Heart left ventricle (tissue), 16 donors: ENCODE results near the gene EPB41L2. TPM values are rescaled to one million over a fixed set of nuclear protein-coding genes. Genes with fewer than 3 reads are reported as not detected.
"Not testable (repeated sequence)": the region's sequence is repeated elsewhere in the genome, so short reads cannot be mapped to it uniquely, and the experiment has no call there.

Experiments used
- ATAC-seq, 4 donors: fragments of 200-7000 bp; cut with Tn5 transposase; one replicate each; pipeline ENCODE4 v1.9.1; 2020 to 2022; ENCODE audit warnings: moderate library complexity in 4 of 4, mild to moderate bottlenecking in 3 of 4, moderate number of reproducible peaks in 1 of 4
- DNase-seq, 5 donors: peaks; one replicate each; pipeline ENCODE4 v3.0.0-alpha.2; 2020
- H3K27ac ChIP-seq, 12 donors: fragments of 200-600 bp; sonication (generic) in 4 of 12; one replicate each; pipeline versions ENCODE4 v1.5.0 to v1.8.0; 2016 to 2022; ENCODE audit warnings: mild to moderate bottlenecking in 2 of 12
- H3K27me3 ChIP-seq, 9 donors: fragments of 200-600 bp; sonication (generic) in 2 of 9; one replicate each; pipeline versions ENCODE4 v1.5.1 to v1.8.0; 2016 to 2022; ENCODE audit warnings: mild to moderate bottlenecking in 3 of 9
- H3K36me3 ChIP-seq, 9 donors: fragments of 200-600 bp; sonication (generic) in 2 of 9; one replicate each; pipeline versions ENCODE4 v1.5.0 to v1.8.0; 2018 to 2022; ENCODE audit warnings: mild to moderate bottlenecking in 2 of 9
- H3K4me1 ChIP-seq, 12 donors: fragments of 200-600 bp; sonication (generic) in 4 of 12; one replicate each; pipeline versions ENCODE4 v1.5.0 to v1.8.0; 2016 to 2022; ENCODE audit warnings: mild to moderate bottlenecking in 3 of 12
- H3K4me3 ChIP-seq, 12 donors: fragments of 200-600 bp; sonication (generic) in 4 of 12; one replicate each; pipeline versions ENCODE4 v1.5.0 to v1.8.0; 2017 to 2022; ENCODE audit warnings: mild to moderate bottlenecking in 9 of 12, moderate library complexity in 4 of 12
- H3K9me3 ChIP-seq, 12 donors: fragments of 200-600 bp; sonication (generic) in 4 of 12; one replicate each; pipeline versions ENCODE4 v1.5.0 to v1.8.0; 2016 to 2022; ENCODE audit warnings: mild to moderate bottlenecking in 1 of 12
- POLR2A ChIP-seq, 2 donors: fragments of 450-650 bp; IDR thresholded peaks; one replicate each; pipeline ENCODE4 v1.6.1; 2017; ENCODE audit warnings: antibody characterized with exemption in 2 of 2, mild to moderate bottlenecking in 2 of 2, moderate library complexity in 2 of 2
- WGBS, 4 donors: extraction: QIAGEN DNeasy Blood & Tissue Kit in 2 of 4; methylation state at CpG; one replicate each; pipeline versions ENCODE4 v1.1.5 to v1.1.7; 2013 to 2018; 5-methylcytosine and 5-hydroxymethylcytosine counted together
- intact Hi-C, 10 donors: fragments of 100-400 bp; cut with DNase I; formaldehyde crosslinking; loops; one replicate each; pipeline versions ENCODE4 v1.11.1 to v1.14.2; 2022
- polyA plus RNA-seq, 2 donors: library from polyadenylated mRNA; stranded (reverse); fragments of 200-250 nt; gene quantifications; one replicate each; pipeline ENCODE4 v1.2.3, GENCODE V29; 2013
- total RNA-seq, 9 donors: library from RNA; depleted of rRNA in 2 of 9; stranded (reverse); fragments of >200 nt in 2 of 9; fragmentation: NEBNext Ultra II Directional in 3 of 9; extraction: Animal tissue kit (Norgen Biotek cat#: 25700) in 3 of 9; gene quantifications; one replicate each; pipeline versions ENCODE4 v1.1.0 to v1.2.4, GENCODE V29; 2016 to 2023
- TF ChIP-seq, protein P1 (sequence below), 12 donors: fragments of 200-600 bp; sonication (generic) in 4 of 12; IDR thresholded peaks; one replicate each; pipeline versions ENCODE4 v1.5.0 to v1.8.0; 2018 to 2022; ENCODE audit warnings: antibody characterized with exemption in 12 of 12, mild to moderate bottlenecking in 5 of 12
- donor health status: ischemic (EF 13 %, LVEDD 7.1; RV severe dilation, severe dysfunction).
- donor health status: healthy with polysubstance abuse.
- donor health status: DM: no; HTN: yes; CAD: no.
- donor health status: DM: no; HTN: no; CAD: no.
- donor health status: ischemic (EF 25% LVEDD 6.9; RV normal size, moderate dysfunction).
- donor health status: ischemic (EF 25% LVEDD 5.7; RV mildly dilated, moderate dysfunction).
- donor health status: healthy.
- donor health status: DM: yes; HTN: yes; CAD: no.
- donor health status: ischemic (EF 35%, LVEDD 5.7; RV mildly dilated, moderate dysfunction).
- donor health status: nonischemic (EF 11% LVEDD 7.7; RV severe dilation, severe dysfunction).
- donor health status: DM: yes; HTN: yes; CAD: no.
- donor health status: PGD.
- donor health status: ischemic (EF 29% LVEDD 5.4; RV normal size, mild dysfunction).
- donor health status: nonischemic (EF 23%, LVEDD 6.1; RV moderate dilation, normal function).

EPB41L2 gene
- total and polyA plus RNA-seq, 11 donors, result 21.3 to 115 (median 51.9) TPM

- Histone ChIP-seq H3K27ac (no peak overlapping the region), H3K9me3 (peaks cover 0 to 13% (median 1%) of the 10 kb centered on the region in 12 donors), H3K36me3 (no peaks in the 10 kb centered on the region), H3K4me1 (no peaks in the 10 kb centered on the region), H3K27me3 (no peaks in the 10 kb centered on the region), H3K4me3 (no peak overlapping the region)
- TF ChIP-seq, protein P1, sequence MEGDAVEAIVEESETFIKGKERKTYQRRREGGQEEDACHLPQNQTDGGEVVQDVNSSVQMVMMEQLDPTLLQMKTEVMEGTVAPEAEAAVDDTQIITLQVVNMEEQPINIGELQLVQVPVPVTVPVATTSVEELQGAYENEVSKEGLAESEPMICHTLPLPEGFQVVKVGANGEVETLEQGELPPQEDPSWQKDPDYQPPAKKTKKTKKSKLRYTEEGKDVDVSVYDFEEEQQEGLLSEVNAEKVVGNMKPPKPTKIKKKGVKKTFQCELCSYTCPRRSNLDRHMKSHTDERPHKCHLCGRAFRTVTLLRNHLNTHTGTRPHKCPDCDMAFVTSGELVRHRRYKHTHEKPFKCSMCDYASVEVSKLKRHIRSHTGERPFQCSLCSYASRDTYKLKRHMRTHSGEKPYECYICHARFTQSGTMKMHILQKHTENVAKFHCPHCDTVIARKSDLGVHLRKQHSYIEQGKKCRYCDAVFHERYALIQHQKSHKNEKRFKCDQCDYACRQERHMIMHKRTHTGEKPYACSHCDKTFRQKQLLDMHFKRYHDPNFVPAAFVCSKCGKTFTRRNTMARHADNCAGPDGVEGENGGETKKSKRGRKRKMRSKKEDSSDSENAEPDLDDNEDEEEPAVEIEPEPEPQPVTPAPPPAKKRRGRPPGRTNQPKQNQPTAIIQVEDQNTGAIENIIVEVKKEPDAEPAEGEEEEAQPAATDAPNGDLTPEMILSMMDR (IDR thresholded peaks at IDR 0.05), result no peak
- TF ChIP-seq POLR2A (IDR thresholded peaks at IDR 0.05), result no peak
- DNase-seq (no peak), ATAC-seq (no peak)
- 83 to 90% (median 86%) methylated on average over 4 of the region's 4 CpGs for WGBS, 4 donors
- intact Hi-C loops, result no loop called here
Observed at GRCh38 chr6:131103296-131103695, 40.3 kb upstream of the EPB41L2 start.

- TF ChIP-seq, protein P1 (IDR thresholded peaks at IDR 0.05), result no peak
- no peak for TF ChIP-seq POLR2A (IDR thresholded peaks at IDR 0.05)
- 74 to 83% (median 78%) methylated on average over 5 of the region's 5 CpGs for WGBS, 4 donors
- no peak overlapping the region for H3K4me3 ChIP-seq
- no peak for ATAC-seq
- intact Hi-C loops, result no loop called here
- no peak for DNase-seq
- no peak overlapping the region for H3K27ac ChIP-seq
- H3K36me3 ChIP-seq, result no peaks in the 10 kb centered on the region
- no peaks in the 10 kb centered on the region for H3K27me3 ChIP-seq
- peaks cover 0 to 13% (median 1%) of the 10 kb centered on the region in 12 donors for H3K9me3 ChIP-seq
- H3K4me1 ChIP-seq, result no peaks in the 10 kb centered on the region
Observed at GRCh38 chr6:131101911-131102680, 39.1 kb upstream of the EPB41L2 start.

DNA sequence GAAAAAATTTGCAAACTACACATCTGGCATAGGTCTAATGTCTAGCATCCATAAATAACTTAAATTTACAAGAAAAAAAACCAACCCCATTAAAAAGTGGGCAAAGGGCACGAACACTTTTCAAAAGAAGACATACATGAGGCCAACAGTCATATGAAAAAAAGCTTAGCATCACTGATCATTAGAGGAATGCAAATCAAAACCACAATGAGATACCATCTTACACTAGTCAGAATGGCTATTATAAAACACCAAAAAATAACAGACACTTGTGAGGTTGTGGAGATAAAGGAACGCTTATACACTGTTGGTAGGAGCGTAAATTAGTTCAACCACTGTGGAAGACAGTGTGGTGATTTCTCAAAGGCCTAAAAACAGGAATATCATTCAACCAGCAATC, 33.7 kb upstream of the EPB41L2 start:
- Histone ChIP-seq H3K4me1 (no peaks in the 10 kb centered on the region), H3K9me3 (peaks cover 0 to 40% (median 9%) of the 10 kb centered on the region in 12 donors), H3K27me3 (no peaks in the 10 kb centered on the region), H3K4me3 (no peak overlapping the region), H3K27ac (no peak overlapping the region), H3K36me3 (no peaks in the 10 kb centered on the region)
- intact Hi-C loops, result no loop called here
- 91 to 93% (median 92%) methylated on average over 3 of the region's 3 CpGs; no CpG with 5 or more reads in 1 of the 4 donors for WGBS, 4 donors
- ATAC-seq (no peak), DNase-seq (no peak)
- TF ChIP-seq, protein P1 (IDR thresholded peaks at IDR 0.05), result no peak
- no peak for TF ChIP-seq POLR2A (IDR thresholded peaks at IDR 0.05)

GRCh38 chr6:131093334-131093733, 30.3 kb upstream of the EPB41L2 start:
- Histone ChIP-seq H3K4me1 (no peaks in the 10 kb centered on the region), H3K27ac (no peak overlapping the region), H3K4me3 (no peak overlapping the region), H3K27me3 (no peaks in the 10 kb centered on the region), H3K36me3 (no peaks in the 10 kb centered on the region), H3K9me3 (peaks cover 0 to 27% (median 9%) of the 10 kb centered on the region in 12 donors)
- DNase-seq (no peak), ATAC-seq (no peak)
- no peak for TF ChIP-seq POLR2A (IDR thresholded peaks at IDR 0.05)
- TF ChIP-seq, protein P1 (IDR thresholded peaks at IDR 0.05), result no peak
- 77 to 97% (median 93%) methylated on average over 1 of the region's 1 CpG for WGBS, 4 donors
- intact Hi-C loops, result no loop called here

- H3K27me3 ChIP-seq, H3K4me1 ChIP-seq, H3K27ac ChIP-seq, H3K36me3 ChIP-seq, DNase-seq, intact Hi-C loops, ATAC-seq, H3K4me3 ChIP-seq: not testable (repeated sequence)
- WGBS, 4 donors, result 88 to 96% (median 92%) methylated on average over 5 to 7 of the region's 7 CpGs
- H3K9me3 ChIP-seq, result peaks cover 0 to 33% (median 9%) of the 10 kb centered on the region in 12 donors
Observed at GRCh38 chr6:131091944-131092343, 28.9 kb upstream of the EPB41L2 start.

- 77 to 87% (median 79%) methylated on average over 3 of the region's 3 CpGs for WGBS, 4 donors
- intact Hi-C loops, result not testable (repeated sequence)
Observed at GRCh38 chr6:131090339-131090738, 27.3 kb upstream of the EPB41L2 start.

More at GRCh38 chr6:131090339-131090738, 27.3 kb upstream of the EPB41L2 start:
- not testable (repeated sequence) for H3K4me3 ChIP-seq, H3K36me3 ChIP-seq, DNase-seq, H3K27me3 ChIP-seq, H3K4me1 ChIP-seq, ATAC-seq, H3K27ac ChIP-seq
- peaks cover 0 to 30% (median 9%) of the 10 kb centered on the region in 12 donors for H3K9me3 ChIP-seq
